Thoracic aorta (tissue), 2 donors: ENCODE measurements around the gene NUDCD3. TPM values are rescaled to one million over a fixed set of nuclear protein-coding genes. Genes with fewer than 3 reads are reported as not detected.

Experiments
- ATAC-seq: fragments of 150-250 bp; one replicate; pipeline ENCODE4 v1.8.0; 2017; ENCODE audit warnings: low read depth; ENCODE audit not compliant: insufficient number of reproducible peaks, low FRiP score
- DNase-seq: peaks from one replicate; pipeline ENCODE4 v3.0.0-alpha.2; 2020; ENCODE audit warnings: low spot score
- H3K27ac ChIP-seq, 2 donors: fragments of 200-600 bp; sonication (generic); 1 replicate in 1 of 2; 2 replicates in 1 of 2; pipeline ENCODE4 v1.5.1; 2016; ENCODE audit warnings: mild to moderate bottlenecking in 2 of 2, moderate library complexity in 2 of 2
- H3K27me3 ChIP-seq: fragments of 200-600 bp; sonication (generic); replicated peaks from 2 replicates; pipeline ENCODE4 v1.6.0; 2016; ENCODE audit warnings: mild to moderate bottlenecking; ENCODE audit not compliant: insufficient read depth
- H3K36me3 ChIP-seq: fragments of 200-600 bp; sonication (generic); one replicate; pipeline ENCODE4 v1.5.1; 2016
- H3K4me1 ChIP-seq, 2 donors: fragments of 200-600 bp; sonication (generic); 1 replicate in 1 of 2; 2 replicates in 1 of 2; pipeline versions ENCODE4 v1.5.1 to v1.6.0; 2016; ENCODE audit warnings: low read depth in 2 of 2, mild to moderate bottlenecking in 1 of 2; ENCODE audit not compliant: control insufficient read depth in 1 of 2
- H3K4me3 ChIP-seq: fragments of 200-600 bp; sonication (generic); 2 replicates; pipeline ENCODE4 v1.5.1; 2016; ENCODE audit warnings: mild to moderate bottlenecking
- H3K9me3 ChIP-seq: fragments of 200-600 bp; sonication (generic); 2 replicates; pipeline ENCODE4 v1.5.1; 2016
- CTCF ChIP-seq: fragments of 200-600 bp; sonication (generic); IDR thresholded peaks from one replicate; pipeline ENCODE4 v1.5.1; 2019; ENCODE audit warnings: antibody characterized with exemption
- total RNA-seq, 2 donors: library from RNA; depleted of rRNA; stranded (reverse); fragments of >200 nt; gene quantifications; one replicate each; pipeline versions ENCODE4 v1.1.0 to v1.2.3, GENCODE V29; 2016

Gene NUDCD3
- total RNA-seq, 2 donors from 2014 or later = 57.0 to 64.5 TPM

GRCh38 chr7:44533301-44534055 lies 43.0 kb upstream of the NUDCD3 start:
- H3K27me3 ChIP-seq = no peaks in the 10 kb centered on the region
- no peak for ATAC-seq
- TF ChIP-seq CTCF = no peak
- no peak overlapping the region for H3K27ac ChIP-seq
- no peak for DNase-seq
- no peaks in the 10 kb centered on the region for H3K9me3 ChIP-seq
- no peaks in the 10 kb centered on the region for H3K4me1 ChIP-seq
- H3K4me3 ChIP-seq = no peak overlapping the region
- no peaks in the 10 kb centered on the region for H3K36me3 ChIP-seq

- DNase-seq (no peak), ATAC-seq (no peak)
- H3K36me3 ChIP-seq = no peaks in the 10 kb centered on the region
- no peaks in the 10 kb centered on the region for H3K4me1 ChIP-seq
- H3K27me3 ChIP-seq = no peaks in the 10 kb centered on the region
- no peak overlapping the region for H3K4me3 ChIP-seq
- no peak for TF ChIP-seq CTCF
- peaks cover 5% of the 10 kb centered on the region for H3K9me3 ChIP-seq
- H3K27ac ChIP-seq = no peak overlapping the region
Measured at GRCh38 chr7:44531421-44532380, 41.2 kb upstream of the NUDCD3 start.

GRCh38 chr7:44530990-44531389 lies 40.5 kb upstream of the NUDCD3 start:
- peaks cover 8% of the 10 kb centered on the region for H3K9me3 ChIP-seq
- ATAC-seq = no peak
- H3K27ac ChIP-seq = no peak overlapping the region
- H3K36me3 ChIP-seq = no peaks in the 10 kb centered on the region
- H3K4me1 ChIP-seq = no peaks in the 10 kb centered on the region
- H3K27me3 ChIP-seq = no peaks in the 10 kb centered on the region
- TF ChIP-seq CTCF = no peak
- no peak for DNase-seq
- H3K4me3 ChIP-seq = no peak overlapping the region

GRCh38 chr7:44524811-44525388 lies 34.4 kb upstream of the NUDCD3 start:
- ATAC-seq (no peak), DNase-seq (no peak)
- Histone ChIP-seq H3K27me3 (no peaks in the 10 kb centered on the region), H3K9me3 (peaks cover 16% of the 10 kb centered on the region), H3K27ac (no peak overlapping the region), H3K36me3 (no peaks in the 10 kb centered on the region), H3K4me3 (no peak overlapping the region), H3K4me1 (no peaks in the 10 kb centered on the region)
- TF ChIP-seq CTCF = no peak

- Histone ChIP-seq H3K4me1 (no peaks in the 10 kb centered on the region), H3K27me3 (no peaks in the 10 kb centered on the region), H3K27ac (no peak overlapping the region), H3K9me3 (peaks cover 16% of the 10 kb centered on the region), H3K36me3 (no peaks in the 10 kb centered on the region), H3K4me3 (no peak overlapping the region)
- DNase-seq (no peak), ATAC-seq (no peak)
- no peak for TF ChIP-seq CTCF
Measured at GRCh38 chr7:44522315-44522714, 31.9 kb upstream of the NUDCD3 start.
